Panc1 (cell line): ENCODE results near the gene SPSB1. TPM values are rescaled to one million over a fixed set of nuclear protein-coding genes. Genes with fewer than 3 reads are reported as not detected.
A peak's percentile ranks its signal among the peaks of the same experiment; 100 is the strongest.

Source experiments
- ATAC-seq: fragments of 200-7000 bp; cut with Tn5 transposase; 2 replicates; pipeline ENCODE4 v1.9.1; 2020; ENCODE audit warnings: mild to moderate bottlenecking, moderate library complexity
- BruUV-seq: library from RNA; stranded (reverse); fragments of 400-500 nt; replicated peaks from 2 replicates; lab custom pipeline; 2021; lab: Mats Ljungman, UMichigan
- CTCF ChIA-PET: fragments of 300-600 bp; sonication (Branson Sonifier 250); formaldehyde crosslinking; loops from one replicate; lab custom pipeline; 2022; ENCODE audit warnings: antibody characterized with exemption; lab: Charles Lee
- POLR2A ChIA-PET: fragments of 300-600 bp; sonication (Branson Sonifier 250); formaldehyde crosslinking; loops from one replicate; lab custom pipeline; 2022; ENCODE audit warnings: antibody characterized with exemption; lab: Charles Lee
- DNase-seq: peaks from one replicate; pipeline ENCODE4 v3.0.0-alpha.2; 2010; ENCODE audit warnings: low read depth, low spot score
- H3K27ac ChIP-seq: 2 replicates; pipeline ENCODE4 v1.5.1; 2011; ENCODE audit warnings: mild to moderate bottlenecking, low read length, inconsistent platforms
- H3K27me3 ChIP-seq: fragments of 200-500 bp; sonication (Bioruptor generic); 2 replicates; pipeline ENCODE4 v1.6.0; 2014; ENCODE audit warnings: low read length, inconsistent platforms; ENCODE audit not compliant: control insufficient read depth, insufficient read depth
- H3K36me3 ChIP-seq: fragments of 200-500 bp; sonication (Bioruptor generic); 2 replicates; pipeline ENCODE4 v1.5.1; 2014; ENCODE audit warnings: inconsistent platforms, mild to moderate bottlenecking, low read length, moderate library complexity; ENCODE audit not compliant: control insufficient read depth, insufficient read depth
- H3K4me1 ChIP-seq: 2 replicates; pipeline ENCODE4 v1.5.1; 2011; ENCODE audit warnings: inconsistent platforms, mild to moderate bottlenecking, low read length, moderate library complexity; ENCODE audit not compliant: control insufficient read depth, insufficient read depth
- H3K4me3 ChIP-seq, 2 experiments: 2 replicates each; pipeline ENCODE4 v1.5.1; 2011 to 2012; ENCODE audit warnings: low read depth in 2 of 2, low read length in 2 of 2, mild to moderate bottlenecking in 2 of 2, inconsistent platforms in 1 of 2, moderate library complexity in 1 of 2
- H3K9me3 ChIP-seq: fragments of 200-500 bp; sonication (Bioruptor generic); 2 replicates; pipeline ENCODE4 v1.5.1; 2014; ENCODE audit warnings: low read depth, mild to moderate bottlenecking, inconsistent platforms, low read length, moderate library complexity; ENCODE audit not compliant: control insufficient read depth, insufficient read depth
- CTCF ChIP-seq: fragments of 450-650 bp; IDR thresholded peaks from 2 replicates; pipeline ENCODE4 v1.5.1; 2017; ENCODE audit warnings: mild to moderate bottlenecking
- POLR2AphosphoS5 ChIP-seq: IDR thresholded peaks from 2 replicates; pipeline ENCODE4 v1.6.1; 2012; ENCODE audit warnings: mild to moderate bottlenecking, low read depth, low read length, moderate library complexity
- REST ChIP-seq, 2 experiments: IDR thresholded peaks; 2 replicates each; pipeline ENCODE4 v1.6.1; 2011 to 2012; ENCODE audit warnings: low read depth in 2 of 2, control low read depth in 1 of 2, low read length in 1 of 2, mild to moderate bottlenecking in 1 of 2, moderate library complexity in 1 of 2; ENCODE audit not compliant: insufficient read depth in 1 of 2
- SIN3A ChIP-seq: IDR thresholded peaks from 2 replicates; pipeline ENCODE4 v1.6.1; 2012; ENCODE audit warnings: low read depth, mild to moderate bottlenecking, low read length, moderate library complexity, borderline replicate concordance; ENCODE audit not compliant: insufficient read depth
- TCF7L2 ChIP-seq: IDR thresholded peaks from 2 replicates; pipeline ENCODE4 v1.6.1; 2011; ENCODE audit warnings: mild to moderate bottlenecking, low read depth, low read length, inconsistent platforms
- in situ Hi-C: cut with HindIII; loops from 2 replicates; pipeline ENCODE4 v1.10.0; 2016; ENCODE audit warnings: low sequenced_read_pairs, low pct_unique_long_range_greater_than_20kb
- intact Hi-C: fragments of 100-400 bp; cut with micrococcal nuclease; formaldehyde crosslinking; loops from one replicate; pipeline ENCODE4 v1.10.0; 2022; ENCODE audit not compliant: unreplicated experiment
- total RNA-seq: library from RNA; stranded (reverse); gene quantifications from one replicate; pipeline ENCODE4 v1.2.1, GENCODE V29; 2021; ENCODE audit not compliant: unreplicated experiment

Gene SPSB1
- total RNA-seq, 1 experiment from 2014 or later = 73.7 TPM

- intact Hi-C loops = no loop called here
- no peak for DNase-seq
- POLR2A ChIA-PET = no interaction called here
Measured at GRCh38 chr1:9410737-9411297, 118.1 kb downstream of the SPSB1 start.

More at GRCh38 chr1:9410737-9411297, 118.1 kb downstream of the SPSB1 start:
- peak; percentile 65 for ATAC-seq
- Histone ChIP-seq H3K4me3 (no peak overlapping the region), H3K27ac (peak overlapping the region; percentile 75), H3K27me3 (no peaks in the 10 kb centered on the region), H3K36me3 (no peaks in the 10 kb centered on the region), H3K9me3 (no peaks in the 10 kb centered on the region), H3K4me1 (peaks cover 41% of the 10 kb centered on the region)
- no peak for TF ChIP-seq POLR2AphosphoS5
- TF ChIP-seq TCF7L2 = no peak
- TF ChIP-seq CTCF = no peak
- no peak for TF ChIP-seq REST (IDR thresholded peaks at IDR 0.05; ENCODE audit: insufficient read depth in 1 of 2, low read depth in 2 of 2, low read length in 1 of 2)
- no peak for TF ChIP-seq SIN3A
- in situ Hi-C loops = no loop called here
- CTCF ChIA-PET = interaction anchor here (0.5 to 0.7 kb wide), 4 partner anchors 8 to 69 kb away, joined by 3 to 7 read pairs (median 4); no protein-coding TSS in a partner anchor
- BruUV-seq = no TSS peak
